Thymus (tissue), 11 donors: ENCODE results near the gene E4F1. TPM values are rescaled to one million over a fixed set of nuclear protein-coding genes. Genes with fewer than 3 reads are reported as not detected.

Source experiments
- DNase-seq, 9 donors: peaks; one replicate each; pipeline ENCODE4 v3.0.0-alpha.2; 2013; ENCODE audit warnings: low spot score in 9 of 9, low read depth in 6 of 9, missing footprints in 1 of 9
- H3K27ac ChIP-seq, 2 donors: one replicate each; pipeline ENCODE4 v1.5.1; 2013; ENCODE audit warnings: control low read depth in 1 of 2, low read depth in 1 of 2, low read length in 1 of 2, mild to moderate bottlenecking in 1 of 2, moderate library complexity in 1 of 2
- H3K27me3 ChIP-seq, 2 donors: one replicate each; pipeline ENCODE4 v1.5.1; 2013; ENCODE audit warnings: low read length in 1 of 2; ENCODE audit not compliant: control insufficient read depth in 2 of 2, insufficient read depth in 1 of 2
- H3K36me3 ChIP-seq, 2 donors: one replicate each; pipeline ENCODE4 v1.5.1; 2013; ENCODE audit warnings: low read length in 1 of 2, mild to moderate bottlenecking in 1 of 2, moderate library complexity in 1 of 2; ENCODE audit not compliant: control insufficient read depth in 2 of 2, insufficient read depth in 2 of 2
- H3K4me1 ChIP-seq, 2 donors: one replicate each; pipeline ENCODE4 v1.5.1; 2013; ENCODE audit warnings: low read length in 2 of 2; ENCODE audit not compliant: control insufficient read depth in 2 of 2, insufficient read depth in 2 of 2
- H3K4me3 ChIP-seq, 2 donors: one replicate each; pipeline ENCODE4 v1.5.1; 2013; ENCODE audit warnings: low read length in 2 of 2, control low read depth in 1 of 2, mild to moderate bottlenecking in 1 of 2
- H3K9me3 ChIP-seq, 2 donors: one replicate each; pipeline ENCODE4 v1.5.1; 2013; ENCODE audit warnings: low read length in 1 of 2, mild to moderate bottlenecking in 1 of 2; ENCODE audit not compliant: control insufficient read depth in 2 of 2, insufficient read depth in 1 of 2
- WGBS: extraction: QIAGEN DNeasy Blood & Tissue Kit; methylation state at CpG from one replicate; pipeline ENCODE4 v1.1.7; 2013; 5-methylcytosine and 5-hydroxymethylcytosine counted together
- polyA plus RNA-seq: library from polyadenylated mRNA; stranded (reverse); fragments of 200-250 nt; gene quantifications from one replicate; pipeline ENCODE4 v1.2.3, GENCODE V29; 2013
- total RNA-seq: library from RNA; stranded (reverse); fragments of 120-200 nt; gene quantifications from one replicate; pipeline ENCODE4 v1.2.4, GENCODE V29; 2013
- donor health status: healthy.

E4F1 gene
- total and polyA plus RNA-seq, 2 donors = 26.5 to 42.3 TPM

DNA sequence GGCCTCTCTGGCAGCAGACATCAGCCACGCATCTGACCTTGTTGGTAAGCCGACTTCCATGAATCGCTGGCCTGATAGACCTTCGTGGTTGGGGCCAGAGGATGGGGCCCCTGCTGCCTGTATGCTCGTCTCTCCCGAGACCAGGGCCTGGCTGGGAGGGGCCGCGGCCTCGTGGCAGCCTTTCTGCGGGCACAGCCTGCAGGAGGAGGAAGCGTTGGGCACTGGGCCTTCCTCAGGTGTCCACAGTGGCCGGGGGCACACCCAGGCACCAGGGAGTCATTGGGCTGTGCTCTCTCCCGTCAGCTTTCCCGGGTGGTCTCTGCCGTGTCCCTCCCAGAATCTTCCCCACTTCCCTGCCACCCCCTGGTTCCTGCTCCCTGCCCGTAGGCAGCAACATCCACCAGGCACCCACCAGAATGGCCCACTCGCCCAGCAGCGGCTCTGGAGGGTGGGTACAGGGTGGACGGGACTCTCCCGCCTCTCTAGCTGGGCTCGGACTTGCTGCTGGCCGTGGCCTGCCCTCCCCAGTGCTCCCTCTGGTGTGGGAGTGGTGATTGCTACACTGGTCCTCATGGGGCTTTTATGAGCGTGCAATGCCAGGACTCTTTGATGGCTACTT lies 6.3 kb downstream of the E4F1 start:
- Histone ChIP-seq H3K4me3 (no peak overlapping the region), H3K4me1 (peaks cover 0 to 4% of the 10 kb centered on the region in 2 donors), H3K9me3 (peaks cover 0 to 4% of the 10 kb centered on the region in 2 donors), H3K27ac (no peak overlapping the region), H3K27me3 (no peaks in the 10 kb centered on the region), H3K36me3 (peaks cover 67 to 70% of the 10 kb centered on the region in 2 donors)
- WGBS = 98% methylated on average over 23 of the region's 23 CpGs
- DNase-seq = no peak

DNA sequence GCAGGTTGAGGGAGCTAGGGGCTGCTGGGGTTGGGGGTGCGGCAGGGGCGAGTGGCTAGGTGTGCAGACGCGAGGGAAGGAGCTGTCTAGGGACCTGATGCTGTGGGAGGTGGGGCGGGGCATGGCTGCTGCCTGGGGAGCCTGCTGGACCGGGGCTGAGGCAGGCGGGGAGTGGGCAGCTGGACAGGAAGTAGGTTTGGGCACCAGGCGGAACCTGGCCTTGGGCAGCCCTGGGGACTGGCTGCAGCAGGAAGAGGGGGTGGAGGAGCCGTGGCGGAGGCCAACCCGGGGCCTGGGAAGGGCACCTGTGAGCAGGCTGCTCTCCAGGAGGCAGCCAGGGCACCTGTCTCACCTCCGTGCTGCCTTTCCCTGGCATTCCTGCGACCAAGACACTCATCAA lies 7.0 kb downstream of the E4F1 start:
- H3K27ac ChIP-seq = no peak overlapping the region
- WGBS = 97% methylated on average over 13 of the region's 13 CpGs
- peaks cover 0 to 4% of the 10 kb centered on the region in 2 donors for H3K4me1 ChIP-seq
- peaks cover 2 to 5% of the 10 kb centered on the region in 2 donors for H3K27me3 ChIP-seq
- peaks cover 0 to 4% of the 10 kb centered on the region in 2 donors for H3K9me3 ChIP-seq
- H3K4me3 ChIP-seq = no peak overlapping the region
- DNase-seq = no peak
- peaks cover 73 to 76% of the 10 kb centered on the region in 2 donors for H3K36me3 ChIP-seq

DNA sequence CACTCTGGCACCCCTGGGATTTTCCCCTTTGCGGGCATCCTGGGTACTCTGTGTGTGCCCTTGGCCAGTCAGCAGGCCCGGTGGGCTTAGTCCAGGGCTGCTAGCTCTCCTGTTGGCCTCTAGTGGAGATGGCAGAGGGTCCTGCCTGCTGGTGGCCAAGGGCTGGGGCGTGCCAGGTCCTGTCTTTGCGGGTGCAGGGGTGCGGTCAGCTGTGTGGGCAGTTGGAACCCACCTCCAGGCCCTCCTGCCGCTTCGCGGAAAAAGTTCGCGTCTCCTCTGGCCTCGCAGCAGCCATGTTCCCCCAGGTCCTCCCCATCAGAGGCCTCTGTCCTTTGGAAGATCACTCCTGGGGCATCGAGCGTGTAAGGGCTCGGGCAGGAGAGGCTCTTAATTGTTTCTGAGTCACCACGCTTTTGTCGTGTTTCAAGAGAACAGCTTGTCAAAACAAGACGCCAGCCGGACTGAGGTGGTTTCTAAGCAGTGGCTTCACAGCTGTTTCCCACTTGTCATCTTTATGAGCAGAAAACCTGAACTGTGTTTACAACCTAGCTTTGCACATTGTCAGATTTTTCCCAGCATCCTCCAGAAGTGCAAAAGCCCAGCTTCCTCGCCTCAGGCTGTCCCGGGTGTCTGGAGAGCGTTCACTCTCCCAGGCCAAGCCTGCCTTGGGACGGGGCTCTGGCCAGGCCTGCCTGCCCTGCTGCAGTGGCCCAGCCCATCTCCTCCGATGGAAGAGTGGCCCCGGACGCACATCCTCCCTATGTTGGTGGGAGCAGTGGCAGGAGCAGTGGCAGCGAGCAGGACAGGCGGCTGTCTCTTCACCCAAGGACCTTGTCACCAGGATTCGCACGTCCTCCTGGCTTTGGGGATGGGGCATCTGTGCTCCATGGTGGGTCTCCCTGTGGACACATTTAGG lies 7.9 kb downstream of the E4F1 start:
- peaks cover 0 to 4% of the 10 kb centered on the region in 2 donors for H3K9me3 ChIP-seq

DNA sequence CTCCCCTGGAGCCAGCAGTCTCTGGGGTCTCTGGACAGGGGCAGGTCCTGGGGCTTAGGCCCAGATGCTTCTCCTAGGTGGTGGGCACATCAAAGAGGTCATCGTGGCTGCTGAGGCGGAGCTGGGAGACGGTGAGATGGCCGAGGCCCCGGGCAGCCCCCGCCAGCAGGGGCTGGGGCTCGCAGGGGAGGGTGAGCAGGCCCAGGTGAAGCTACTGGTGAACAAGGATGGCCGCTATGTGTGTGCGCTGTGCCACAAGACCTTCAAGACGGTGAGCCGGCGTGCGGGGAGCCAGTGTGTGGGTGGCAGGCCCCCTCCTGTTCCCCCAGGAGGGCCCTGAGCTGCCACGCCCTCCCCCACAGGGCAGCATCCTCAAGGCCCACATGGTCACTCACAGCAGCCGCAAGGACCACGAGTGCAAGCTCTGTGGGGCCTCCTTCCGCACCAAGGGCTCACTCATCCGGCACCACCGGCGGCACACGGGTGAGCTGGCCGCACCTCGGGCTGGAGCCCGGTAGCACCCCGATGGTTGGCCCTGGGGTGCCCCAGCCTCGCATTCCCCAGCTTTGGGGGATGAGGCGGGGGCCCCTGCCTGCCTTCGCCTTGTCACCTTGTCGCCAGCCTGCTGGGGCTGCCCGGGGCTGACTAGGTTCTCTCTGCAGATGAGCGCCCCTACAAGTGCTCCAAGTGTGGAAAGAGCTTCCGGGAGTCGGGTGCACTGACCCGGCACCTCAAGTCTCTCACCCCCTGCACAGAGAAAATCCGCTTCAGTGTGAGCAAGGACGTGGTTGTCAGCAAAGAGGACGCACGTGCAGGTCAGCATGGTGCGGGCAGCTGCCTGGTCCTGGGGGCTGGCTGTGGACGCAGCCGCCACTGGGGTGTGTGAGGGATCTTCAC lies 9.0 kb downstream of the E4F1 start:
- H3K27me3 ChIP-seq = peaks cover 21 to 24% of the 10 kb centered on the region in 2 donors
- no peak overlapping the region for H3K4me3 ChIP-seq
- H3K27ac ChIP-seq = no peak overlapping the region
- H3K4me1 ChIP-seq = peaks cover 0 to 4% of the 10 kb centered on the region in 2 donors
- DNase-seq = no peak
- peaks cover 76 to 84% of the 10 kb centered on the region in 2 donors for H3K36me3 ChIP-seq
- H3K9me3 ChIP-seq = peaks cover 0 to 4% of the 10 kb centered on the region in 2 donors
- WGBS = 95% methylated on average over 41 of the region's 41 CpGs

More for the DNA sequence above, 7.9 kb downstream of the E4F1 start:
- Histone ChIP-seq H3K27ac (peak overlapping the region in 1 of 2 donors; percentile 17), H3K36me3 (peaks cover 76 to 84% of the 10 kb centered on the region in 2 donors), H3K4me1 (peaks cover 0 to 4% of the 10 kb centered on the region in 2 donors), H3K4me3 (no peak overlapping the region), H3K27me3 (peaks cover 11 to 14% of the 10 kb centered on the region in 2 donors)
- no peak for DNase-seq
- 96% methylated on average over 29 of the region's 29 CpGs for WGBS

DNA sequence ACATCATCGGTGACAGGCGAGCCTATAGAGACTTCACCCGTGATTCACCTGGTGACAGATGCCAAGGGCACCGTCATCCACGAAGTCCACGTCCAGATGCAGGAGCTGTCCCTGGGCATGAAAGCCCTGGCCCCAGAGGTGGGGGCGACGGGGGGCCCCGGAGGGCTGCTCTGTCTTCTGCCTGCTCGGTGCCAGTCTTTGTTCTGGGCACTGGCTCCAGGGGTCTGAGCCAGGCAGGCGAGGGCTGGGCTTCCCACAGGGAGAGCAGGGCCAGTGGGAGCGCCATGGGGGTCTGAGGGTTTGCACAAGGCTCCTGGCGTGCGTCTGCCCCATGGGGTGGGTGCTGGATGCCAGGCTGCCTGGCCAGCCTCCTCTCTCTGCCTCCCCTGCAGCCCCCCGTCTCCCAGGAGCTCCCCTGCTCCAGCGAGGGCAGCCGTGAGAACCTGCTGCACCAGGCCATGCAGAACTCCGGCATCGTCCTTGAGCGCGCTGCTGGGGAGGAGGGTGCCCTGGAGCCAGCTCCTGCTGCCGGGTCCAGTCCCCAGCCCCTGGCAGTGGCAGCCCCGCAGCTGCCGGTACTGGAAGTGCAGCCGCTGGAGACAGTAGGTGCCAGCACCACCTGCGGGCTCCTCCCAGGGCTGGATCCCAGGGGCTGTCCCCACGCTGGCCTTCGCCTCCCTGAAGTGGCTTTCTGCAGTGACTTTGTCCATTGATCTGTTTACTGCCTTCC lies 9.8 kb downstream of the E4F1 start:
- Histone ChIP-seq H3K4me3 (no peak overlapping the region), H3K27ac (no peak overlapping the region), H3K27me3 (peaks cover 30 to 33% of the 10 kb centered on the region in 2 donors), H3K4me1 (peaks cover 0 to 4% of the 10 kb centered on the region in 2 donors), H3K36me3 (peaks cover 71 to 79% of the 10 kb centered on the region in 2 donors), H3K9me3 (peaks cover 0 to under 1% of the 10 kb centered on the region in 2 donors)
- 98% methylated on average over 28 of the region's 28 CpGs for WGBS
- DNase-seq = no peak

DNA sequence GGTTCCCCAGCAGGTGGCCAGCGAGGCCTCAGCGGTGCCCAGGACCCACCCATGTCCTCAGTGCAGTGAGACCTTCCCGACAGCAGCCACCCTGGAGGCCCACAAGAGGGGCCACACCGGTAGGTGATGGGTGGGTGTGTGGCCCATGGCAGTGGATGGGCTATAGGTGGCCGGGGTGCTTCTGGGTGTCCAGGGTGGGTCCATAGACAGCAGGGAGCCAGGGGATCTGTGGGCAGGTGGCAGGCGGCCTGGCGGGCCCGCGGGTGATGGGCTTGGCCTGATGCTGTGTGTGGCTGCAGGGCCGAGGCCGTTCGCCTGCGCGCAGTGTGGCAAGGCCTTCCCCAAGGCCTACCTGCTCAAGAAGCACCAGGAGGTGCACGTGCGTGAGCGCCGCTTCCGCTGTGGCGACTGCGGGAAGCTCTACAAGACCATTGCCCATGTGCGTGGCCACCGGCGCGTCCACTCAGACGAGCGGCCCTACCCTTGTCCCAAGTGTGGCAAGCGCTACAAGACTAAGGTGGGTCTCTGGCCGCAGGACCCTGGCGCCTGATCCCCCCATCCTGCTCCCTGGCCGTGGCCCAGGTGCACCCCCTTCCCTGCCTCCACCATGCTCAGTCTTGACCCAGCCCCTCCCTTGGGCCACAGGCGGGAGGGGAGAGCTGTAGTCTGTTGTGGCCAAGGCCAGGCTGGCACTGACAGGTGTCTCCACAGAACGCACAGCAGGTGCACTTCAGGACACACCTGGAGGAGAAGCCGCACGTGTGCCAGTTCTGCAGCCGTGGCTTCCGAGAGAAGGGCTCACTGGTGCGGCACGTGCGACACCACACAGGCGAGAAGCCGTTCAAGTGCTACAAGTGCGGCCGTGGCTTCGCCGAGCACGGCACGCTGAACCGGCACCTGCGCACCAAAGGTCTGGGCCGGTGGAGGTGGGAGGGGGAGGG lies 10.8 kb downstream of the E4F1 start:
- Histone ChIP-seq H3K36me3 (peaks cover 65 to 70% of the 10 kb centered on the region in 2 donors), H3K27ac (no peak overlapping the region), H3K9me3 (no peaks in the 10 kb centered on the region), H3K4me3 (no peak overlapping the region), H3K27me3 (peaks cover 30 to 41% of the 10 kb centered on the region in 2 donors), H3K4me1 (peaks cover 0 to 4% of the 10 kb centered on the region in 2 donors)
- WGBS = 97% methylated on average over 51 of the region's 51 CpGs
- DNase-seq = no peak

DNA sequence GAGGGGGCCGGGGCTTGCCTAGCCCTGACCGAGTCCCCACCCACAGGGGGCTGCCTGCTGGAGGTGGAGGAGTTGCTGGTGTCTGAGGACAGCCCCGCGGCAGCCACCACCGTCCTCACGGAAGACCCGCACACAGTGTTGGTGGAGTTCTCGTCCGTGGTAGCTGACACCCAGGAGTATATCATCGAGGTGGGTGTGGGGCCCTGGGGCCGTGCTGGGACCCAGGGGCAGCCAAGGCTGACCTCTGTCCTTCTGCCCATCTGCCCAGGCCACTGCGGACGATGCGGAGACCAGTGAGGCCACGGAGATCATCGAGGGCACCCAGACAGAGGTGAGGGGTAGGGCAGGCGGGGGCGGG lies 11.4 kb downstream of the E4F1 start:
- Histone ChIP-seq H3K27ac (no peak overlapping the region), H3K9me3 (no peaks in the 10 kb centered on the region), H3K36me3 (peaks cover 59 to 65% of the 10 kb centered on the region in 2 donors), H3K4me3 (no peak overlapping the region), H3K4me1 (peaks cover 0 to 4% of the 10 kb centered on the region in 2 donors), H3K27me3 (peaks cover 30 to 41% of the 10 kb centered on the region in 2 donors)
- no peak for DNase-seq
- WGBS = 97% methylated on average over 18 of the region's 18 CpGs
